ENCODE results near the gene KCNQ1. TPM values are rescaled to one million over a fixed set of nuclear protein-coding genes. Genes with fewer than 3 reads are reported as not detected.

The KCNQ1 gene
- total and polyA plus RNA-seq, 7 experiments from 2014 or later: 14.7 to 46.4 (median 36.9) TPM

- Histone ChIP-seq H3K36me3 (ENCODE audit: control insufficient read depth in 2 of 3, insufficient read depth in 3 of 3, low read length in 3 of 3) (peaks cover 0 to 33% (median 3%) of the 10 kb centered on the region in 3 experiments), H3K27ac (ENCODE audit: low read depth, low read length) (no peak overlapping the region), H3K4me3 (ENCODE audit: low read length) (no peak overlapping the region), H3K27me3 (ENCODE audit: control insufficient read depth in 2 of 2, insufficient read depth in 2 of 2, low read length in 2 of 2) (no peaks in the 10 kb centered on the region), H3K9me3 (ENCODE audit: control insufficient read depth in 2 of 3, low read length in 3 of 3) (no peaks in the 10 kb centered on the region), H3K4me1 (ENCODE audit: control insufficient read depth in 2 of 2, insufficient read depth in 2 of 2, low read length in 2 of 2) (no peaks in the 10 kb centered on the region)
- intact Hi-C loops (cut with micrococcal nuclease): no loop called here
- Mint-ChIP-seq H3K36me3 (peaks cover 0 to 42% (median 8%) of the 10 kb centered on the region in 5 donors), H3K4me1 (peaks cover 0 to 6% (median 2%) of the 10 kb centered on the region in 7 donors), H3K27ac (no peak overlapping the region), H3K4me3 (peak overlapping the region in 1 of 10 donors; percentile 29), H3K9me3 (no peaks in the 10 kb centered on the region), H3K27me3 (no peaks in the 10 kb centered on the region)
- POLR2A ChIA-PET: no interaction called here
- DNase-seq: no peak
- CTCF ChIA-PET: interaction anchor here (0.9 to 1.8 kb wide), 2 partner anchors 9 to 12 kb away, joined by 3 to 4 read pairs; no protein-coding TSS in a partner anchor
- no peak for ATAC-seq
Measured at GRCh38 chr11:2669634-2670469, 225.0 kb downstream of the KCNQ1 start.

GRCh38 chr11:2670541-2671100 is 225.8 kb downstream of the KCNQ1 start:
- ATAC-seq: no peak

GRCh38 chr11:2671748-2672147 is 226.9 kb downstream of the KCNQ1 start:
- Mint-ChIP-seq H3K9me3 (no peaks in the 10 kb centered on the region), H3K27ac (no peak overlapping the region), H3K4me3 (no peak overlapping the region), H3K27me3 (no peaks in the 10 kb centered on the region), H3K36me3 (peaks cover 0 to 33% (median 8%) of the 10 kb centered on the region in 5 donors), H3K4me1 (peaks cover 0 to 7% (median 2%) of the 10 kb centered on the region in 7 donors)
- Histone ChIP-seq H3K4me1 (ENCODE audit: control insufficient read depth in 2 of 2, insufficient read depth in 2 of 2, low read length in 2 of 2) (no peaks in the 10 kb centered on the region), H3K27ac (ENCODE audit: low read depth, low read length) (no peak overlapping the region), H3K36me3 (ENCODE audit: control insufficient read depth in 2 of 3, insufficient read depth in 3 of 3, low read length in 3 of 3) (peaks cover 0 to 25% (median 3%) of the 10 kb centered on the region in 3 experiments), H3K4me3 (ENCODE audit: low read length) (no peak overlapping the region), H3K9me3 (ENCODE audit: control insufficient read depth in 2 of 3, low read length in 3 of 3) (no peaks in the 10 kb centered on the region), H3K27me3 (ENCODE audit: control insufficient read depth in 2 of 2, insufficient read depth in 2 of 2, low read length in 2 of 2) (no peaks in the 10 kb centered on the region)
- CTCF ChIA-PET: no interaction called here
- DNase-seq (peak in 1 of 9 donors; percentile 12), ATAC-seq (no peak)
- POLR2A ChIA-PET: interaction anchor here (0.5 kb wide), 1 partner anchor 297 kb away, joined by 3 read pairs; no protein-coding TSS in a partner anchor
- intact Hi-C loops (cut with micrococcal nuclease): no loop called here

More at GRCh38 chr11:2670541-2671100, 225.8 kb downstream of the KCNQ1 start:
- POLR2A ChIA-PET: no interaction called here
- Mint-ChIP-seq H3K4me3 (no peak overlapping the region), H3K36me3 (peaks cover 0 to 37% (median 8%) of the 10 kb centered on the region in 5 donors), H3K4me1 (peaks cover 0 to 6% (median 2%) of the 10 kb centered on the region in 7 donors), H3K27me3 (no peaks in the 10 kb centered on the region), H3K9me3 (no peaks in the 10 kb centered on the region), H3K27ac (no peak overlapping the region)
- Histone ChIP-seq H3K9me3 (ENCODE audit: control insufficient read depth in 2 of 3, low read length in 3 of 3) (no peaks in the 10 kb centered on the region), H3K36me3 (ENCODE audit: control insufficient read depth in 2 of 3, insufficient read depth in 3 of 3, low read length in 3 of 3) (peaks cover 0 to 32% (median 3%) of the 10 kb centered on the region in 3 experiments), H3K27ac (ENCODE audit: low read depth, low read length) (no peak overlapping the region), H3K27me3 (ENCODE audit: control insufficient read depth in 2 of 2, insufficient read depth in 2 of 2, low read length in 2 of 2) (no peaks in the 10 kb centered on the region), H3K4me3 (ENCODE audit: low read length) (no peak overlapping the region), H3K4me1 (ENCODE audit: control insufficient read depth in 2 of 2, insufficient read depth in 2 of 2, low read length in 2 of 2) (no peaks in the 10 kb centered on the region)
- intact Hi-C loops (cut with micrococcal nuclease): no loop called here
- CTCF ChIA-PET: no interaction called here
- DNase-seq: no peak

GRCh38 chr11:2672553-2673249 is 227.9 kb downstream of the KCNQ1 start:
- H3K9me3 Mint-ChIP-seq: no peaks in the 10 kb centered on the region
- peaks cover 0 to 7% (median 1%) of the 10 kb centered on the region in 7 donors for H3K4me1 Mint-ChIP-seq

GRCh38 chr11:2673250-2673610 is 228.4 kb downstream of the KCNQ1 start:
- intact Hi-C loops (cut with micrococcal nuclease): no loop called here
- ChIA-PET CTCF (no interaction called here), POLR2A (no interaction called here)
- ATAC-seq (no peak), DNase-seq (no peak)
- Mint-ChIP-seq H3K4me3 (no peak overlapping the region), H3K9me3 (no peaks in the 10 kb centered on the region), H3K27me3 (no peaks in the 10 kb centered on the region), H3K4me1 (peaks cover 0 to 7% (median 0%) of the 10 kb centered on the region in 7 donors), H3K27ac (no peak overlapping the region), H3K36me3 (peaks cover 0 to 33% (median 8%) of the 10 kb centered on the region in 5 donors)
- Histone ChIP-seq H3K27me3 (ENCODE audit: control insufficient read depth in 2 of 2, insufficient read depth in 2 of 2, low read length in 2 of 2) (no peaks in the 10 kb centered on the region), H3K9me3 (ENCODE audit: control insufficient read depth in 2 of 3, low read length in 3 of 3) (no peaks in the 10 kb centered on the region), H3K27ac (ENCODE audit: low read depth, low read length) (no peak overlapping the region), H3K4me3 (ENCODE audit: low read length) (no peak overlapping the region), H3K4me1 (ENCODE audit: control insufficient read depth in 2 of 2, insufficient read depth in 2 of 2, low read length in 2 of 2) (no peaks in the 10 kb centered on the region), H3K36me3 (ENCODE audit: control insufficient read depth in 2 of 3, insufficient read depth in 3 of 3, low read length in 3 of 3) (peaks cover 0 to 14% (median 2%) of the 10 kb centered on the region in 3 experiments)

More at GRCh38 chr11:2672553-2673249, 227.9 kb downstream of the KCNQ1 start:
- H3K9me3 ChIP-seq (ENCODE audit: control insufficient read depth in 2 of 3, low read length in 3 of 3): no peaks in the 10 kb centered on the region
- intact Hi-C loops (cut with micrococcal nuclease): no loop called here
- H3K27ac Mint-ChIP-seq: no peak overlapping the region
- H3K4me3 ChIP-seq (ENCODE audit: low read length): no peak overlapping the region
- no peak overlapping the region for H3K4me3 Mint-ChIP-seq
- no peaks in the 10 kb centered on the region for H3K27me3 Mint-ChIP-seq
- peaks cover 0 to 18% (median 3%) of the 10 kb centered on the region in 3 experiments for H3K36me3 ChIP-seq (ENCODE audit: control insufficient read depth in 2 of 3, insufficient read depth in 3 of 3, low read length in 3 of 3)
- ATAC-seq (no peak), DNase-seq (no peak)
- no peaks in the 10 kb centered on the region for H3K4me1 ChIP-seq (ENCODE audit: control insufficient read depth in 2 of 2, insufficient read depth in 2 of 2, low read length in 2 of 2)
- H3K27me3 ChIP-seq (ENCODE audit: control insufficient read depth in 2 of 2, insufficient read depth in 2 of 2, low read length in 2 of 2): no peaks in the 10 kb centered on the region
- POLR2A ChIA-PET: no interaction called here
- H3K36me3 Mint-ChIP-seq: peaks cover 0 to 33% (median 8%) of the 10 kb centered on the region in 5 donors
- no peak overlapping the region for H3K27ac ChIP-seq (ENCODE audit: low read depth, low read length)
- CTCF ChIA-PET: no interaction called here

- POLR2A ChIA-PET: no interaction called here
Measured at GRCh38 chr11:2673871-2674471, 229.2 kb downstream of the KCNQ1 start.

More at GRCh38 chr11:2673871-2674471, 229.2 kb downstream of the KCNQ1 start:
- Histone ChIP-seq H3K9me3 (ENCODE audit: control insufficient read depth in 2 of 3, low read length in 3 of 3) (no peaks in the 10 kb centered on the region), H3K27me3 (ENCODE audit: control insufficient read depth in 2 of 2, insufficient read depth in 2 of 2, low read length in 2 of 2) (no peaks in the 10 kb centered on the region), H3K4me1 (ENCODE audit: control insufficient read depth in 2 of 2, insufficient read depth in 2 of 2, low read length in 2 of 2) (no peaks in the 10 kb centered on the region), H3K27ac (ENCODE audit: low read depth, low read length) (no peak overlapping the region), H3K36me3 (ENCODE audit: control insufficient read depth in 2 of 3, insufficient read depth in 3 of 3, low read length in 3 of 3) (peaks cover 0 to 14% (median 0%) of the 10 kb centered on the region in 3 experiments), H3K4me3 (ENCODE audit: low read length) (no peak overlapping the region)
- Mint-ChIP-seq H3K27ac (peak overlapping the region in 1 of 9 donors; percentile 25), H3K27me3 (no peaks in the 10 kb centered on the region), H3K9me3 (no peaks in the 10 kb centered on the region), H3K4me3 (no peak overlapping the region), H3K36me3 (peaks cover 0 to 26% (median 4%) of the 10 kb centered on the region in 5 donors), H3K4me1 (peaks cover 0 to 7% (median 0%) of the 10 kb centered on the region in 7 donors)
- intact Hi-C loops (cut with micrococcal nuclease): no loop called here
- CTCF ChIA-PET: no interaction called here
- ATAC-seq (no peak), DNase-seq (no peak)

All from naive thymus-derived CD4-positive, alpha-beta T cell (primary cell).